Tongue (tissue), 2 donors: ENCODE data around the gene PACSIN1. TPM values are rescaled to one million over a fixed set of nuclear protein-coding genes. Genes with fewer than 3 reads are reported as not detected.

Experiments used
- DNase-seq: peaks from one replicate; pipeline ENCODE4 v3.0.0-alpha.2; 2015
- total RNA-seq: library from RNA; depleted of rRNA; stranded (reverse); fragments of >200 nt; gene quantifications from one replicate; pipeline ENCODE4 v1.2.3, GENCODE V29; 2014

The PACSIN1 gene
- total RNA-seq, 1 donor from 2014 or later = 0.10 TPM

DNA sequence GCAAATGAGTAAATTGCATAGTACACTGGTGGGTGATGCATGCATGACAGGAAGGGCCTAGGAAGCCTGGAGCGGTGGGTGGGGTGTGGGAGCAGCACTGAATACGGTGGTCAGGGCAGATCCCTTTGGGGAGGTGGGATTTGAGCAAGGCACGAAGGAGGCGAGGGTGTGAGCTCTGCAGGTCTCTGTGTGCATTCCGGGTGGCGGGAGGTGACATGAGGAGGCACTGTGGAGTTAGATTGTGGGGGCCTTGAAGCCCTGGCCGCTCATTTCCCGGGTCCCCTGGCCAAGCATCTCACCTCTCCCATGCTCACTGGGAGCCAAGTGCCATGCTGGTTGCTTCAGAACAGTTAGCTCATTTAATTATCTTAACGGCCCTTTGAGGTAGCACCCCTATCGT is 96.5 kb downstream of the PACSIN1 start:
- DNase-seq = no peak

DNA sequence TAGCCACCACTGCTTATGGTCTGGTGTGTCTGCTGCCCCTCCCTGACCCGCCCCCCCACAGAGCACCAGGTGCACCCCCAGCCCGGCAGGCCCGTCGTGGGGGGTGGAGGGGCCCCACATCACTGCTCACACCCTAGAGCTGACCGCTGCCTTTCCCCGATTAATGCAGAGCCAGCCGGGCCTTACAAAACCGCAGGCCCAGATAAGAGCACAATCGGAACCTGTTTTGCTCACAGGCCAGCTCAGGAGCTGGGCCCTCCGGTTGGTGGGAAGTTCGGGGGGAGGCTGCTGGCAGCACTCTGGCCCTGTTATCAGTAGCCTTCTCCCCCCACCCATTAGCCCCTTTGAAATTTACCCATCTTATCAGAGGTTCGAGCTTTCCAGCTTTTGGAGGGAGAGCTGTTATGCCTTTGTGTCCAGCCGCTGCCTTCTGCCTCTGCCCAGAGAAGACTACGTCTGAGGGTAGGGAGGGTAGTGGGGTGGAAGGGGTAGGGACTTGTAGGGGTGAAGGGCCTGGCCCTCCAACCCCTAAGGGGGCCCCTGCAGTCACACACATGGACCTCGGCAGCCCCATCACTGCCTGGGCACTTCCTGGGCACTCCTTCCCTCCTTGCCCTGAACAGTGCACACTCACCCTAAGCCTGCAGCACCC is 97.1 kb downstream of the PACSIN1 start:
- no peak for DNase-seq

GRCh38 chr6:34563513-34563870 is 97.6 kb downstream of the PACSIN1 start:
- DNase-seq = no peak

DNA sequence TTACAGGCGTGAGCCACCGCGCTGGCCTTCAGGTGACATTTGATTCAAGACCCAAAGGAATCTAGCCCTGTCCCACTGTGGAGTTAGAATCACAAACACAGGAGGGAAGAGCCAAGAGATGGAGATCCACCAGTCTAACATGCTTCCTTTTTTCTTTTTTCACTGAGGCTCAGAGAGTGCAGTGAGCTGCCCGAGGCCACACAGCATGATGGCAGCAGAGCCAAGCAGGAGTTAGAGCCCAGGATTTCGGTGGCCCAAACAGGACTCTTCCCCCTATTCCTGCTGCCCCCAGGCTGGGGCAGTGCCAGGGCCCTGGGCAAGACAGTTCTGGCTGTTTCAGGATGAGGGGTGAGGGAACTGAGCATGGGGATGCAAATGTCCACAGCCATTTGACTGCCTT is 98.3 kb downstream of the PACSIN1 start:
- no peak for DNase-seq

DNA sequence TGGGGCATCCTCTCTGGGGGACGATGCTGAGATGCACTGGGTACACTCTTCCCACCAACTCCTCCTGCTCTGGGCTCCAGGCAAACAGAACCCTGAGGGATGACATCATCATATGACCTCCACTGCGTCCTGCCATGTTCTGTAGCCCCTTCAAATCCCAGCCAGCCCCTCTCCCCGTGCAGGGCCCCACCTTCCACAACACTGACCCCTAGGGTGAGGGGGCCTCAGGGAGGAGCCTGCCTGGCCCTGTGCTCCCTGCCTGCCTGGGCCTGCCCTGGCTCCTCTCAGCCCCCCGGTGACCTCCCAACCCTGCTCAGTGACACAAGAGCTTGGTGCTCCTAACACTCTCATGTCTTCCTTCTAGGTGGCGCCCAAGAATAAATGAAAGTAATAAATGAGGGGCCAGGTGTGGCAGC is 99.9 kb downstream of the PACSIN1 start:
- no peak for DNase-seq

- DNase-seq = no peak
Measured at GRCh38 chr6:34566830-34567546, 101.1 kb downstream of the PACSIN1 start.

- no peak for DNase-seq
Measured at GRCh38 chr6:34568341-34569201, 102.7 kb downstream of the PACSIN1 start.

- no peak for DNase-seq
Measured at GRCh38 chr6:34569361-34569973, 103.6 kb downstream of the PACSIN1 start.

- DNase-seq = no peak
Measured at GRCh38 chr6:34570066-34570833, 104.4 kb downstream of the PACSIN1 start.

DNA sequence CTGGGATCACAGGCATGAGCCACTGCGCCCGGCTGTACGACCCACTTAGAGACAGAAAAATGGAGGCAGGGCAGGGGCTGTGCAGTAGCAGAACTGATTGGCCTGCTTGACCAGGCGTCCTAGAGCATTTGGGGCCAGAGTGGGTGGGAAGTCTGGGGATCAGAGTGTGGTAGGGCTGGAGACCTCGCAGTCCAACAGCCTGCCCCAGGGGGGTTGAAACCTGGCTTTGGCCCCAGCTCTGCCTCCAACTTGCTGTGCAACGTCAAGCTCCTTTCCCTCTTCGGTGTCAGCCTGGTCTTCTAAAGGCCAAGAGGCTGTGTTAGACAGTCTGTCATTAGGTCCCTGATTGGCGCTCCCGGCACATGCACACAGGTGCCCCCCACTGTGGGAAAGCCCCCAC is 105.5 kb downstream of the PACSIN1 start:
- no peak for DNase-seq

GRCh38 chr6:34572021-34572420 is 106.1 kb downstream of the PACSIN1 start:
- no peak for DNase-seq

DNA sequence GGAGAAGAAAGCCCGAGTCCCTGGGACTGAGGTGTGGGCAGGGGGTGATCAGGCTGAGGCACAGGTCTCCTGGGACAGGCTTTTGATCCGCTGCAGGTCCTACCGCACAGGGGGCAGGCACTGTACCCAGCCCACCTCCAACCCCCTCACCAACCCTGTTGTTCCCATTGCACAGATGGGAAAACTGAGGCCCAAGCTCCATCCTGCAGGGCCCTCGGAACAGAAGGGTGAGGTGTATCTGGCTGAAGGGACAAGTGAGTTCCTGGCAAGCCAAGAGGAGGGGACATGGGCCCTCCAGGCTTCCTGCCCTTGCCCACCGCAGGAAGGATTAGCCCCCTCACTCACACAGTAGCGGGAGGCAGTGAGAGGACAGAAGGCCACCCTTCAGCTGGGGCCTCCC is 106.7 kb downstream of the PACSIN1 start:
- DNase-seq = no peak

DNA sequence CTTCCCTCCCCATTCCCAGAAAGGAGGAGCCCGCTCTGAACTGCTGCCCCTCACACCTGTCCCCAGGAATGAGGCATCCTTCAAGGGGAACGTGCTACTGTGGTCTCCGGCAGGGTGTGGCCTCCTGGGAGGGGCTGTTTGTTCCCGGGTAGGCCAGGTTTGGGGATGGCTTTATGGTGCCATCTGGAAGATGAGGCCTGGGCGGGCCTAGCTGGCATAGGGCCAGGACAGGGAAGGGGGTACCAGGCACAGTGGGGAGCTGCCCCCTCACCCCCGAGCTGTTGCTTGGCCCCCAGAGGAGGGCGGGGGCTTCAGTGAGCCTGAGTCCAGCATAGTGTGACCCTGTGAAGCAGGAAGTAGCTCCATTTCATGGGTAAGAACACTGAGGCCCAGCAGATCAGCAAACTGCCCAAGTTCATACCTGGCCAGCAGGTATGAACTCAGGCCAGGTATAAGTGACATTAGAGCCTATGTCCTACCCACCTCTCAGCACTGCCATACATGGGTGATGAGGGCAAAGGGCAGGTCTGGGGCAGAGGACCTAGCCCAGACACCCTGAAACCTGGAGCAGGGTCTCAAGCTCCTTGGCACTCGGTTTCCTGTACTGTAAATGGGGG is 107.8 kb downstream of the PACSIN1 start:
- no peak for DNase-seq

GRCh38 chr6:34574647-34575293 is 108.9 kb downstream of the PACSIN1 start:
- DNase-seq = no peak

DNA sequence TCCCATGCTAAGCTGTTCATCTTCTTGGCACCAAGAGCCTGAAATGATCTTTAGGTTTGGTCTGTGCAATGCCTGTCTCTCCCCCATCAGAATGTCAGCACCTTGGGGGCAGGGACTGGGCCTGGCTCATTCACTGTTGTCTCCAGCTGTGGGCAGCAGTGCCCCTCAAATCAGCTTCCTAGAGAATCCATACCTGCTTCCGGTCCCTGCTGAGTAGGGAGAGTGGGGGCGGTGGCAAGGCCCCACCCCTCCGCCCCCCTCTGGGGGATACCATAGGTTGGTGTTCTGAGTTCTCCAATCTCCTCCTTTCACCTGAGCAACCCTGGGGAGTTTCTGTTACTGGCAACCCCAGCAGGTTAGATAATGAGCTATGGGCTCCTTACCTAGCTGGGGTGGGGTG is 109.5 kb downstream of the PACSIN1 start:
- no peak for DNase-seq

- no peak for DNase-seq
Measured at GRCh38 chr6:34576286-34576955, 110.5 kb downstream of the PACSIN1 start.

DNA sequence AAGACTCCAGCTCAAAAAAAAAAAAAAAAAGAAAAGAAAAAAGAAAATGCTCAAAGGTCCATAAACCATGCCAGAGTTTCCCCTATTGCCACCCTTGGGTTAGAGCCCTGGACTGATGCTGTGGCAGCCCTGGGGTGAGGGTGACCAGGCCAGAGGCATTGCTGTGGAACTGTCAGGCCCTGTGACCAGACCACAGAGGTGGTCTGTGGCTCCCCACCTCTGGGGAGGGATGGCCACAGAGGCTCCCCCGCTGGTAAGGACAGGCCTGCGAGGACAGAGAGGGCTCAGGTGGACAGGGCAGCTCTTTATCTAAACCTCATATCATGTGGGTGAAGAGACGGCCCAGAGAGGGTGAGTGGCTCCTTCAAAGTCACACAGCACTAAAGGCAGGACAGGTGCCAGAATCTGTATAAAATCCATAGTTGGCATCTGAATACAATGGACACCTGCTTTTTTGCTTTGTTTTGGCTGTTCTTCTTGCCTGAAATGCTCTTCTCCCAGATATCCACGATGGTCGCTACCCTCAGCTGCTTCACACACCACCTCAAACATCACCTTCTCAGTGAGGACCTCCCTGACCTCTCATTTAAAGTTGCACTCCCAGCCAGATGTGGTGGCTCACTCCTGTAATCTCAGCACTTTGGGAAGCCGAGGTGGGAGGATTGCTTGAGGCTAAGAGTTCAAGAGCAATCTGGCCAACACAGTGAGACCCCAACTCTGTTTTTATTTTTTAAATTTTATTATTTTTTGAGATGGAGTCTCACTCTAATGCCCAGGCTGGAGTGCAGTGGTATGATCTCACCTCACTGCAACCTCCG is 112.8 kb downstream of the PACSIN1 start:
- no peak for DNase-seq

- peak; percentile 56 for DNase-seq
Measured at GRCh38 chr6:34580707-34581560, 115.1 kb downstream of the PACSIN1 start.

DNA sequence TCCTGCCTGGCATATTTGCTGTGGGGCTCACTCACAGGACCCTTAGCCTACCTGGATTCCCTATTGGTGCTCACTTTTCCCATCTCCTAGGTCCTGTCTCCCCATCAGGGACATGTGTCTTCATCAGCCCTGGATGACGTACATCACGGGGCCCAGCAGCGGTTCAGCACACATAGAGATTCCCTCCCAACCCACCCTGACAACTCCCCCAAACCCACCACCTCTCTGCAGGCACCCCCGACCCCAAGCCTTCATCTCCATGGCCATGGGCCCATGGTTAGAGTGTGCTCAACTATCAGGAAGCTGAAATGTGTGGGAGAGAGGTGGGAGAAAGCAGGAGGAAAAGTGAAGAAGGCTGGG is 115.7 kb downstream of the PACSIN1 start:
- no peak for DNase-seq
